Stimulated activated CD8-positive, alpha-beta memory T cell treated with anti-CD3 and anti-CD28 coated beads, Interleukin-7, amount 100 ng/mL, for 1 hour (primary cell): Measurements from ENCODE around the gene SLC19A1.

Source experiments
- DNase-seq, 2 donors: peaks; one replicate each; pipeline ENCODE4 v3.0.0-alpha.2; 2020; ENCODE audit warnings: low read depth in 2 of 2

The SLC19A1 gene

GRCh38 chr21:45467221-45467779, 74.9 kb downstream of the SLC19A1 start:
- DNase-seq: no peak

GRCh38 chr21:45466330-45467220, 75.7 kb downstream of the SLC19A1 start:
- no peak for DNase-seq

GRCh38 chr21:45465611-45466329, 76.5 kb downstream of the SLC19A1 start:
- no peak for DNase-seq

- DNase-seq: no peak
These were observed 77.1 kb downstream of the SLC19A1 start for GRCh38 chr21:45465105-45465504.

- DNase-seq: no peak
These were observed 77.9 kb downstream of the SLC19A1 start for GRCh38 chr21:45464309-45464708.

- DNase-seq: no peak
These were observed 78.4 kb downstream of the SLC19A1 start for GRCh38 chr21:45463871-45464270.

- no peak for DNase-seq
These were observed 80.4 kb downstream of the SLC19A1 start for GRCh38 chr21:45461806-45462341.

- DNase-seq: no peak
These were observed 80.9 kb downstream of the SLC19A1 start for GRCh38 chr21:45461369-45461750.

GRCh38 chr21:45460611-45461368, 81.5 kb downstream of the SLC19A1 start:
- no peak for DNase-seq

- no peak for DNase-seq
These were observed 82.2 kb downstream of the SLC19A1 start for GRCh38 chr21:45460011-45460565.

GRCh38 chr21:45459171-45460010, 82.8 kb downstream of the SLC19A1 start:
- DNase-seq: no peak

- DNase-seq: no peak
These were observed 83.7 kb downstream of the SLC19A1 start for GRCh38 chr21:45458281-45459170.

GRCh38 chr21:45457832-45458172, 84.4 kb downstream of the SLC19A1 start:
- DNase-seq: no peak

- DNase-seq: no peak
These were observed 84.9 kb downstream of the SLC19A1 start for GRCh38 chr21:45457161-45457831.

GRCh38 chr21:45456584-45457160, 85.6 kb downstream of the SLC19A1 start:
- DNase-seq: no peak

- no peak for DNase-seq
These were observed 86.3 kb downstream of the SLC19A1 start for GRCh38 chr21:45455674-45456583.

GRCh38 chr21:45454926-45455673, 87.1 kb downstream of the SLC19A1 start:
- DNase-seq: no peak
